Stimulated activated CD8-positive, alpha-beta memory T cell treated with anti-CD3 and anti-CD28 coated beads, Interleukin-4, amount 100 ng/mL, for 1 hour (primary cell): ENCODE data around the gene NACAD.
"Not testable (repeated sequence)": the region's sequence is repeated elsewhere in the genome, so short reads cannot be mapped to it uniquely, and the experiment has no call there.

Source experiments
- DNase-seq, 2 donors: peaks; one replicate each; pipeline ENCODE4 v3.0.0-alpha.2; 2020; ENCODE audit warnings: low read depth in 2 of 2, low spot score in 1 of 2

NACAD gene

GRCh38 chr7:45114926-45115325, 26.2 kb upstream of the NACAD start:
- no peak for DNase-seq

GRCh38 chr7:45114257-45114656, 25.5 kb upstream of the NACAD start:
- DNase-seq = not testable (repeated sequence)

- DNase-seq = no peak
Measured at GRCh38 chr7:45112648-45113047, 23.9 kb upstream of the NACAD start.

- peak; percentile 85 to 87 for DNase-seq
Measured at GRCh38 chr7:45111298-45112223, 22.8 kb upstream of the NACAD start, which contains the start of gene TBRG4. TBRG4 (minus strand) TSS chr7:45111697; CDS start chr7:45109237, 2,460 bp downstream.

GRCh38 chr7:45108863-45109262, 20.1 kb upstream of the NACAD start:
- DNase-seq = no peak

- no peak for DNase-seq
Measured at GRCh38 chr7:45107356-45107755, 18.6 kb upstream of the NACAD start.

- DNase-seq = no peak
Measured at GRCh38 chr7:45106820-45107219, 18.1 kb upstream of the NACAD start.

GRCh38 chr7:45105588-45106188, 16.9 kb upstream of the NACAD start:
- no peak for DNase-seq

GRCh38 chr7:45104844-45105587, 16.2 kb upstream of the NACAD start:
- no peak for DNase-seq

GRCh38 chr7:45103958-45104843, 15.4 kb upstream of the NACAD start:
- no peak for DNase-seq

GRCh38 chr7:45102785-45103712, 14.3 kb upstream of the NACAD start:
- DNase-seq = no peak

GRCh38 chr7:45101748-45102147, 13.0 kb upstream of the NACAD start:
- DNase-seq = no peak

- no peak for DNase-seq
Measured at GRCh38 chr7:45100761-45101480, 12.2 kb upstream of the NACAD start.

- no peak for DNase-seq
Measured at GRCh38 chr7:45099891-45100760, 11.4 kb upstream of the NACAD start.

- no peak for DNase-seq
Measured at GRCh38 chr7:45098983-45099839, 10.4 kb upstream of the NACAD start.

GRCh38 chr7:45092931-45093235, 4.1 kb upstream of the NACAD start:
- no peak for DNase-seq
